ENCODE results near the gene SPRY2. TPM values are rescaled to one million over a fixed set of nuclear protein-coding genes. Genes with fewer than 3 reads are reported as not detected.

Gene SPRY2, protein sequence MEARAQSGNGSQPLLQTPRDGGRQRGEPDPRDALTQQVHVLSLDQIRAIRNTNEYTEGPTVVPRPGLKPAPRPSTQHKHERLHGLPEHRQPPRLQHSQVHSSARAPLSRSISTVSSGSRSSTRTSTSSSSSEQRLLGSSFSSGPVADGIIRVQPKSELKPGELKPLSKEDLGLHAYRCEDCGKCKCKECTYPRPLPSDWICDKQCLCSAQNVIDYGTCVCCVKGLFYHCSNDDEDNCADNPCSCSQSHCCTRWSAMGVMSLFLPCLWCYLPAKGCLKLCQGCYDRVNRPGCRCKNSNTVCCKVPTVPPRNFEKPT
- polyA plus RNA-seq = 1 to 10 TPM; 5.3 to 8.3 TPM

DNA sequence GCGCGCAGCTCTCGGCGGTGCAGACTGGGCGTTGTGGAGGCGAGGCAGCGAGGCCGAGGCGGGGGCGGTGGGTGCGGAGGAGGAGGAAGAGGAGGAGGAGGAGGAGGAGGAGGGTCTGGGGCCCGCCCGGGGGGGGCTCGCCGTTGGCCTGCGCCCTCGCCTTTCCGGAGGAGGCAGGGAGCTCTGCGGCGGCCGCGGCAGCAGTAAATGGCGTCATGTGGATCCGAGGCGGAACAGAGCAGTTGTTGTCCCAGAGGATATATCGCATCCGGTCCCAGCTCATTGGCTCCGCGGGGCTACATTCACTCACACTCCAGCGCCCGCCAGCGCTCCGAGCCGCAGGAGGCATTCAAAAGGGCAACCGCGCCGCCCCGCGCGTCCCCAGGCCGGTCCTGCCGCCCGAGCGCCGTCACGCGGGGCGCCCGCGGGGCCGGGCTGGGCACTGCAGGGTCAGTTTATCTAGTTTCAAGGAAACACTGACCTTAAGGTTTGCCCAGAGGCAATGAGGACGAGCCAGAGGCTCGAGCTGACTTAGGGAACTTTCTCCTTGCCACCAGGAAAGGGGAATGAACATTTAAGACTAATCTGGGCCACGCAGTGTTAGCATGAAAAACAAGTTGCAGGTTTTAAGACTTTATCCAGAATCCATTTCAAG lies at the start of gene SPRY2:
SPRY2 (minus strand) TSS at position 26 of the 655 bp plus-strand sequence. CDS start 3,421 bp downstream, outside the sequence.
- 1% methylated on average over 29 to 54 of the region's 54 CpGs for WGBS, 2 donors
- H3K4me3 ChIP-seq (ENCODE audit: low read depth in 1 of 2, low read length in 2 of 2) = peak within 1 kb of the TSS; percentile 66 to 76
- H3K27ac ChIP-seq (ENCODE audit: low read depth in 2 of 2, low read length in 1 of 2) = peak within 1 kb of the TSS; percentile 97
- H3K36me3 ChIP-seq (ENCODE audit: control insufficient read depth in 2 of 2, insufficient read depth in 2 of 2, low read length in 1 of 2) = peaks cover 0 to 3% of the 10 kb centered on the region in 2 donors
- H3K9me3 ChIP-seq (ENCODE audit: control insufficient read depth in 2 of 2, insufficient read depth in 1 of 2, low read depth in 1 of 2, low read length in 1 of 2) = no peaks in the 10 kb centered on the region
- no peaks in the 10 kb centered on the region for H3K27me3 ChIP-seq (ENCODE audit: control insufficient read depth in 1 of 2, insufficient read depth in 2 of 2, low read length in 2 of 2)
- H3K4me1 ChIP-seq (ENCODE audit: control insufficient read depth in 2 of 2, insufficient read depth in 2 of 2, low read length in 1 of 2) = peaks cover 2 to 8% of the 10 kb centered on the region in 2 donors

DNA sequence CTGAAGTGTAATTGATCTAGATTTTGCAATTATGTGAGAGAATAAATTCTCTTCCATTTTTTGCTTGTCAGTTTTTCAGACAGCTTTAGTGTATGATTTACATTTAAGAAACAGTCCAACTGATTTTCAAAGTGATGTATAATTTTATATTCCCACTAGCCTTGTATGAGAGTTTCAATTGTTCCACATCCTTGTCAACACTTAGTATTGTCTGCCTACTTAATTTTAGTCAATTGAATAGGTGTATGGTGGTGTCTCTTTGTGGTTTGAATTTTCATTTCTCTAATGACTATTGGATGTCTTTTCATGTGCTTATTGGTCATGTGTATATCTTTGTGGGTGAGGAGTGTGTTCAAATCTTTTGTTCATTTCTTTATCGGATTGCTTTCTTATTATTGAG lies 49.4 kb upstream of the SPRY2 start:
- Histone ChIP-seq H3K27ac (ENCODE audit: low read depth in 2 of 2, low read length in 1 of 2) (no peak overlapping the region), H3K4me1 (ENCODE audit: control insufficient read depth in 2 of 2, insufficient read depth in 2 of 2, low read length in 1 of 2) (no peaks in the 10 kb centered on the region)
- WGBS, 2 donors = 96 to 100% methylated on average over 1 of the region's 1 CpG

DNA sequence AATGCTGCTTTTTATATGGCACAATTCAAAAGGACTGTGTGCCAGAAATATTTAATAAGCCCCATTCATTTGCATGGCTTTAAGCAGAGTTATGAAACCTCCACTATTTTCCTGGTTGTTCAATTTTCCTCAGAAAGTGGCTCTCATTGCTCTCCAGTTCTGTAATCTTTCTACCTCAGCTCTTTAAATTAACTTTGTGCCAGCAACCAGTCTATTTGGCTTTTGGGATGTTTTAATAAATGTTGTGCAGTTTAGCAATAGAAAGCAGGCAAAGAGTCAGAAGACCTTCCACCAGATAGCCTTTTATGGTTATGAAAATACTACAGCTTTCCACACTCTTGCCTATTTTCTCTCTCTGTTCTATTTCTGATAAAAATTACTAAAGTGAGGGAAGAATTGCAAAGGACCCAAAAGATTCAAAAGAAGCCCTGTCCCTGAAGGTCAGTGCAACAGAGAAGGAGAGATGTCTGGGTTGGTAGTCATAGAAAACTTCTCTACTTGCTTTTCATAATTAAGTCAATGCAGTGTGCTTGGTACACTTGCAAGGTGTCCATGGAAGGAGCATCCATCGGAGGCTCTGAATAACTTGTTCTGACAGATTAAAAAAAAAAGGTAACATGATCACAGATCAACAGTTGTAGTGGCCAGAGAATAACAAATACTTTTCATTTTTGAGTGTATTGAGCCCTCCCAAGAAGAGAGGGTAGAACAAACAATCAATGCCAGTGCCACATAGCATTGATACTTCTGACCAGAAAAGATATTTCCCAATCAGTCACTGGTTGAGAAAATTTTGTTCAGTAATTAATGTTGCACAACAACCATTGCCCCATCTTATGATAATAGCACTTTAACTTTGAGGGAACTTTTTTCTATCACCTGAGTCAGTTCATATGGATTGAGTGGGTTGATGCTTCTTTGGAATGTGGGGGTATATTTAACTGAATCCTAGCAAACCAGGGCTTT lies 48.4 kb upstream of the SPRY2 start:
- Histone ChIP-seq H3K4me1 (ENCODE audit: control insufficient read depth in 2 of 2, insufficient read depth in 2 of 2, low read length in 1 of 2) (no peaks in the 10 kb centered on the region), H3K4me3 (ENCODE audit: low read depth in 1 of 2, low read length in 2 of 2) (no peak overlapping the region), H3K27me3 (ENCODE audit: control insufficient read depth in 1 of 2, insufficient read depth in 2 of 2, low read length in 2 of 2) (no peaks in the 10 kb centered on the region), H3K27ac (ENCODE audit: low read depth in 2 of 2, low read length in 1 of 2) (no peak overlapping the region), H3K36me3 (ENCODE audit: control insufficient read depth in 2 of 2, insufficient read depth in 2 of 2, low read length in 1 of 2) (no peaks in the 10 kb centered on the region), H3K9me3 (ENCODE audit: control insufficient read depth in 2 of 2, insufficient read depth in 1 of 2, low read depth in 1 of 2, low read length in 1 of 2) (no peaks in the 10 kb centered on the region)
- WGBS, 2 donors = 96% methylated on average over 1 of the region's 1 CpG

More for the DNA sequence above, 49.4 kb upstream of the SPRY2 start:
- H3K27me3 ChIP-seq (ENCODE audit: control insufficient read depth in 1 of 2, insufficient read depth in 2 of 2, low read length in 2 of 2) = no peaks in the 10 kb centered on the region
- no peaks in the 10 kb centered on the region for H3K36me3 ChIP-seq (ENCODE audit: control insufficient read depth in 2 of 2, insufficient read depth in 2 of 2, low read length in 1 of 2)
- H3K9me3 ChIP-seq (ENCODE audit: control insufficient read depth in 2 of 2, insufficient read depth in 1 of 2, low read depth in 1 of 2, low read length in 1 of 2) = no peaks in the 10 kb centered on the region
- no peak overlapping the region for H3K4me3 ChIP-seq (ENCODE audit: low read depth in 1 of 2, low read length in 2 of 2)

DNA sequence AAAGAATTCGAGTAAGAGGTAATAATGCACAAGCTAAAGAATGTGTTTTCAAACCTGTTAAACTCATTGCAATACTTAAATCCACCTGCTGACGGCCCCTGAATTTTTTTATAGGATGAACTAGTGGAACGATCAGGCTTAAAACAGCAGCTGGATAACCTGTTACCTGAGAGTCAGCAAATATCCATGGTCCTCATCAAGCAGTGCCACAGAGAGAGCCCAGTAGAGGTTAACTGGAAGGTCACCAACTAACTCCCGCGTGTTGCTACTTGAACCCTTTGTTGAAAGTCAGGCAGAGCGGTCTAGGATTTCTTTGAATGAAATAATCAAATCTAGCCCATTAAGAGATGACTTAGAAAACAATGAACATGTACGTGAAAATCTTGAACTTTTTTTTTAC lies 47.6 kb upstream of the SPRY2 start:
- H3K27ac ChIP-seq (ENCODE audit: low read depth in 2 of 2, low read length in 1 of 2) = no peak overlapping the region
- H3K27me3 ChIP-seq (ENCODE audit: control insufficient read depth in 1 of 2, insufficient read depth in 2 of 2, low read length in 2 of 2) = no peaks in the 10 kb centered on the region
- no peaks in the 10 kb centered on the region for H3K9me3 ChIP-seq (ENCODE audit: control insufficient read depth in 2 of 2, insufficient read depth in 1 of 2, low read depth in 1 of 2, low read length in 1 of 2)
- H3K4me3 ChIP-seq (ENCODE audit: low read depth in 1 of 2, low read length in 2 of 2) = no peak overlapping the region
- no peaks in the 10 kb centered on the region for H3K36me3 ChIP-seq (ENCODE audit: control insufficient read depth in 2 of 2, insufficient read depth in 2 of 2, low read length in 1 of 2)
- 72 to 73% methylated on average over 7 of the region's 7 CpGs for WGBS, 2 donors
- H3K4me1 ChIP-seq (ENCODE audit: control insufficient read depth in 2 of 2, insufficient read depth in 2 of 2, low read length in 1 of 2) = no peaks in the 10 kb centered on the region

DNA sequence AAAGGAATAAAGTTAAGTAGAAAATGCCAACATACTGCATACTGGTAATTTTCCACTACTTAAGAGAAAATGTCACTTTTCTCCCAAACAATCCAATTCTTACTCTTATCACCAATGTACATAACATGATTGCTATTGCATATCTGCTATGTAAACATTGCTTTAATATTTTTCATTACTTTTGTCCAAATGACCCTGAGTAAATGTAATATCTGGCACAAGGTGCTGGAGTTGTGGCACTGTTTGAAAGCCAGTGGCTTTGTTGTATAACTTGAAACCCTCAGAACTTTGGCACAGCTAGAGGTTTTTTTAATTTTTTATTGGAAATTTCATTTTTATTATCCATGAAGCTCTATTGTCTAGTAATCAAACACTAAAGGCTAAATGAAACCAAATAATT lies 45.7 kb upstream of the SPRY2 start:
- Histone ChIP-seq H3K4me3 (ENCODE audit: low read depth in 1 of 2, low read length in 2 of 2) (no peak overlapping the region), H3K36me3 (ENCODE audit: control insufficient read depth in 2 of 2, insufficient read depth in 2 of 2, low read length in 1 of 2) (no peaks in the 10 kb centered on the region), H3K4me1 (ENCODE audit: control insufficient read depth in 2 of 2, insufficient read depth in 2 of 2, low read length in 1 of 2) (no peaks in the 10 kb centered on the region), H3K27ac (ENCODE audit: low read depth in 2 of 2, low read length in 1 of 2) (no peak overlapping the region), H3K27me3 (ENCODE audit: control insufficient read depth in 1 of 2, insufficient read depth in 2 of 2, low read length in 2 of 2) (no peaks in the 10 kb centered on the region), H3K9me3 (ENCODE audit: control insufficient read depth in 2 of 2, insufficient read depth in 1 of 2, low read depth in 1 of 2, low read length in 1 of 2) (no peaks in the 10 kb centered on the region)

DNA sequence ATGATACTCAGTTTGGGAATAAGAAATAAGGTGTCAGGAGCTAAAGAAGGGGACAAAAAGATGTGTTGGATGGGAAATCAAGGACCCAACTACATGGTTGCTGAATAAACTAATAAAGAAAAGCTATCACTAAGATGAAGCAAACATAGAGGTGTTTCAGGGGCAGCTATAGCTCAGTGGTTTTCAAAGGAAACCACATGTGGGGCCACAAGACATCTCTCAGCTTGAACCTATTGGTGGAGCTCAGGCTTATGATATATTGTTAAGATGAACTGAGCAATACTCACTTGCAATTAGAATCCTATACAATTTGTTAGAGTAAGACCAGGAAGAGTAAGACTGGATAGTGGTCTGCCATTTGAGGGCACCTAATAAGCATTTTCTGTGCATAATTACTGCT lies 45.1 kb upstream of the SPRY2 start:
- H3K36me3 ChIP-seq (ENCODE audit: control insufficient read depth in 2 of 2, insufficient read depth in 2 of 2, low read length in 1 of 2) = no peaks in the 10 kb centered on the region
- H3K27ac ChIP-seq (ENCODE audit: low read depth in 2 of 2, low read length in 1 of 2) = no peak overlapping the region
- H3K4me3 ChIP-seq (ENCODE audit: low read depth in 1 of 2, low read length in 2 of 2) = no peak overlapping the region
- H3K27me3 ChIP-seq (ENCODE audit: control insufficient read depth in 1 of 2, insufficient read depth in 2 of 2, low read length in 2 of 2) = no peaks in the 10 kb centered on the region
- no peaks in the 10 kb centered on the region for H3K9me3 ChIP-seq (ENCODE audit: control insufficient read depth in 2 of 2, insufficient read depth in 1 of 2, low read depth in 1 of 2, low read length in 1 of 2)
- H3K4me1 ChIP-seq (ENCODE audit: control insufficient read depth in 2 of 2, insufficient read depth in 2 of 2, low read length in 1 of 2) = no peaks in the 10 kb centered on the region

DNA sequence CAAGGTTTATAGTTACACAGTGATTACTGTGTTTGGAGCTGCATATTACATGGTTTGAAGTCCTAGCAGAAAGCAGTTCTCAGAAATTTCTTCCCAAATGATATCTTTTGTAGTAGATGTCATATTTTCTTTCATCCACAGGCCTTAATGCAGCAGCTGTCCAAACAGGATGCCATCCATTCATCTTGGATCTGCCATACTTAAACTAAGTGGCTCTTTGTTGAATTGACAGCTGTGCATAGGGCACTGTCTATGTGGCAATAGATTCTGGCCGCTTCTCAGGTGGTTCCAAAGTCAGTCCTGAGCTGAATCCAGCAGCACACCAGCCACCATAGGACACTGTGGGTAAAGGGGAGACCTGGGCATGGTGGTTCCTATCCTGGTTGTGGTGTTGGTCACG lies 41.6 kb upstream of the SPRY2 start:
- WGBS, 2 donors = 93 to 95% methylated on average over 2 of the region's 2 CpGs
- no peak overlapping the region for H3K4me3 ChIP-seq (ENCODE audit: low read depth in 1 of 2, low read length in 2 of 2)

DNA sequence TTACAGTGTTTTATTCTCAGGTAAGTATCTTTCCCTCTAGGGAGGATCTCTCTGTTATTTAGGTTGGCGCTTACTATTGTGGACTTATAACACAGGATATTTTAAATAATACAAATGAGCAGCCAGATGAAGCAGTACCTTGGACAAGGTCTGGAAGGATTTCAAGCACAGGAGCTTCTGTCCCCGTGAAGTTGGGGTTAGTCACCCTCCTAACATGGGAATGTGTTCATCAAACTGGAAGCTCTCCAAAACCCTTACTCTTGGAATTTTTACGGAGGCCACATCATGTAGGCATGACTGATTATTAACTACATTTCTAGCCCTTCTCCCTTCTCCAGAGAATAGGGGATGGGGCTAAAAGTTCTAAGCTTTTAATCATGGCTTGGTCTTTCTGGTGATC lies 38.3 kb upstream of the SPRY2 start:
- Histone ChIP-seq H3K27me3 (ENCODE audit: control insufficient read depth in 1 of 2, insufficient read depth in 2 of 2, low read length in 2 of 2) (no peaks in the 10 kb centered on the region), H3K4me3 (ENCODE audit: low read depth in 1 of 2, low read length in 2 of 2) (no peak overlapping the region), H3K27ac (ENCODE audit: low read depth in 2 of 2, low read length in 1 of 2) (no peak overlapping the region), H3K4me1 (ENCODE audit: control insufficient read depth in 2 of 2, insufficient read depth in 2 of 2, low read length in 1 of 2) (no peaks in the 10 kb centered on the region), H3K9me3 (ENCODE audit: control insufficient read depth in 2 of 2, insufficient read depth in 1 of 2, low read depth in 1 of 2, low read length in 1 of 2) (no peaks in the 10 kb centered on the region), H3K36me3 (ENCODE audit: control insufficient read depth in 2 of 2, insufficient read depth in 2 of 2, low read length in 1 of 2) (no peaks in the 10 kb centered on the region)
- WGBS, 2 donors = 56 to 65% methylated on average over 3 of the region's 3 CpGs

More for the DNA sequence above, 41.6 kb upstream of the SPRY2 start:
- Histone ChIP-seq H3K27me3 (ENCODE audit: control insufficient read depth in 1 of 2, insufficient read depth in 2 of 2, low read length in 2 of 2) (no peaks in the 10 kb centered on the region), H3K27ac (ENCODE audit: low read depth in 2 of 2, low read length in 1 of 2) (no peak overlapping the region), H3K4me1 (ENCODE audit: control insufficient read depth in 2 of 2, insufficient read depth in 2 of 2, low read length in 1 of 2) (no peaks in the 10 kb centered on the region), H3K9me3 (ENCODE audit: control insufficient read depth in 2 of 2, insufficient read depth in 1 of 2, low read depth in 1 of 2, low read length in 1 of 2) (no peaks in the 10 kb centered on the region), H3K36me3 (ENCODE audit: control insufficient read depth in 2 of 2, insufficient read depth in 2 of 2, low read length in 1 of 2) (no peaks in the 10 kb centered on the region)

DNA sequence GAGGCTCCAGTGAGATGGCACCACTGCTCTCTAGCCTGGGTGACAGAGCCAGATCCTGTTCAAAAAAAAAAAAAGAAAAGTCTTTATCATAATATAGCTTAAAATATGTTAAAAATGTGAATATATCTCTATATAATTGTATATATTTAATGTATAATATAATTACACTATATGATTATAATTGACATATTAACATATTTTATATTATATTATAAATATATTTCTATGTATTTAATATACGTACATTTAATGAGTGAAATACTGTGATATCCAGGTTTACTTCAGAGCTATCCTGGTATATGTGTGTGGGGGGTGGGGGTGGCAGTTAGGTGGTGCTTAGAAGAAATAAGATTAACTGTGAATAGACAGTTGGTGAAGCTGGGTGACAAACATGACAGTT lies 35.6 kb upstream of the SPRY2 start:
- Histone ChIP-seq H3K4me3 (ENCODE audit: low read depth in 1 of 2, low read length in 2 of 2) (no peak overlapping the region), H3K4me1 (ENCODE audit: control insufficient read depth in 2 of 2, insufficient read depth in 2 of 2, low read length in 1 of 2) (no peaks in the 10 kb centered on the region), H3K36me3 (ENCODE audit: control insufficient read depth in 2 of 2, insufficient read depth in 2 of 2, low read length in 1 of 2) (no peaks in the 10 kb centered on the region), H3K9me3 (ENCODE audit: control insufficient read depth in 2 of 2, insufficient read depth in 1 of 2, low read depth in 1 of 2, low read length in 1 of 2) (no peaks in the 10 kb centered on the region), H3K27me3 (ENCODE audit: control insufficient read depth in 1 of 2, insufficient read depth in 2 of 2, low read length in 2 of 2) (no peaks in the 10 kb centered on the region), H3K27ac (ENCODE audit: low read depth in 2 of 2, low read length in 1 of 2) (no peak overlapping the region)
- 93 to 97% methylated on average over 1 of the region's 1 CpG for WGBS, 2 donors
